Peyer's patch (tissue), 4 donors: Measurements from ENCODE around the gene CAMKK1. TPM values are rescaled to one million over a fixed set of nuclear protein-coding genes. Genes with fewer than 3 reads are reported as not detected.

ENCODE experiments used
- DNase-seq, 3 donors: peaks; one replicate each; pipeline ENCODE4 v3.0.0-alpha.2; 2017 to 2019
- H3K27ac ChIP-seq, 4 donors: fragments of 200-600 bp; sonication (generic); one replicate each; pipeline ENCODE4 v1.5.1; 2016 to 2019
- H3K27me3 ChIP-seq, 2 donors: fragments of 200-600 bp; sonication (generic); one replicate each; pipeline ENCODE4 v1.5.1; 2019
- H3K36me3 ChIP-seq, 3 donors: fragments of 200-600 bp; sonication (generic); one replicate each; pipeline ENCODE4 v1.5.1; 2016 to 2019
- H3K4me1 ChIP-seq, 4 donors: fragments of 200-600 bp; sonication (generic); one replicate each; pipeline ENCODE4 v1.5.1; 2016 to 2019
- H3K4me3 ChIP-seq, 4 donors: fragments of 200-600 bp; sonication (generic); 1 replicate in 3 of 4; 2 replicates in 1 of 4; pipeline ENCODE4 v1.5.1; 2016 to 2019; ENCODE audit warnings: mild to moderate bottlenecking in 1 of 4
- H3K9me3 ChIP-seq, 4 donors: fragments of 200-600 bp; sonication (generic); one replicate each; pipeline ENCODE4 v1.5.1; 2016 to 2019; ENCODE audit warnings: mild to moderate bottlenecking in 1 of 4
- POLR2A ChIP-seq, 2 donors: fragments of 450-650 bp; IDR thresholded peaks; one replicate each; pipeline ENCODE4 v1.5.1; 2017; ENCODE audit warnings: antibody characterized with exemption in 2 of 2, mild to moderate bottlenecking in 2 of 2, moderate library complexity in 2 of 2
- total RNA-seq, 4 donors: library from RNA; depleted of rRNA; stranded (reverse); fragments of >200 nt; gene quantifications; one replicate each; pipeline ENCODE4 v1.1.0, GENCODE V29; 2016
- TF ChIP-seq, protein P1 (sequence below), 6 experiments: fragments of 450-650 bp in 4 of 6; fragments of 200-600 bp in 2 of 6; sonication (generic) in 1 of 6; IDR thresholded peaks; one replicate each; pipeline ENCODE4 v1.5.1; 2017 to 2019; ENCODE audit warnings: antibody characterized with exemption in 6 of 6, mild to moderate bottlenecking in 3 of 6, moderate library complexity in 1 of 6

CAMKK1 gene
- total RNA-seq, 4 donors from 2014 or later: 2.5 to 13.2 (median 4.6) TPM

DNA sequence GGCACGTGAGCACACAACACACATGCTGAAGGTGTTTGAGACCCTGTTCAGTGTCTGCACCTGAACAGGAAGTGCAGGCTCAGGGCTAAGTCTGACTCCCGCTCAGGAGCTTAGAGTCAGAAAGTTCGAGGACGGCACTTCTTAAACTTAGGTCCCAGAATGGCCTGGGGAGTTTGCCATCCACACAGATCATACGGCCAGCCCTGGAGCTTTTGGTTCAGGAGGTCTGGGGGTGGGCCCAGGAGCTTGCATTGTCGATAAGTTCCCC, 4.0 kb upstream of the CAMKK1 start:
- no peak for DNase-seq
- Histone ChIP-seq H3K9me3 (no peaks in the 10 kb centered on the region), H3K4me1 (peaks cover 7 to 33% (median 10%) of the 10 kb centered on the region in 4 donors), H3K27me3 (no peaks in the 10 kb centered on the region), H3K27ac (no peak overlapping the region), H3K4me3 (no peak overlapping the region), H3K36me3 (no peaks in the 10 kb centered on the region)
- no peak for TF ChIP-seq POLR2A (IDR thresholded peaks at IDR 0.05)
- TF ChIP-seq, protein P1, sequence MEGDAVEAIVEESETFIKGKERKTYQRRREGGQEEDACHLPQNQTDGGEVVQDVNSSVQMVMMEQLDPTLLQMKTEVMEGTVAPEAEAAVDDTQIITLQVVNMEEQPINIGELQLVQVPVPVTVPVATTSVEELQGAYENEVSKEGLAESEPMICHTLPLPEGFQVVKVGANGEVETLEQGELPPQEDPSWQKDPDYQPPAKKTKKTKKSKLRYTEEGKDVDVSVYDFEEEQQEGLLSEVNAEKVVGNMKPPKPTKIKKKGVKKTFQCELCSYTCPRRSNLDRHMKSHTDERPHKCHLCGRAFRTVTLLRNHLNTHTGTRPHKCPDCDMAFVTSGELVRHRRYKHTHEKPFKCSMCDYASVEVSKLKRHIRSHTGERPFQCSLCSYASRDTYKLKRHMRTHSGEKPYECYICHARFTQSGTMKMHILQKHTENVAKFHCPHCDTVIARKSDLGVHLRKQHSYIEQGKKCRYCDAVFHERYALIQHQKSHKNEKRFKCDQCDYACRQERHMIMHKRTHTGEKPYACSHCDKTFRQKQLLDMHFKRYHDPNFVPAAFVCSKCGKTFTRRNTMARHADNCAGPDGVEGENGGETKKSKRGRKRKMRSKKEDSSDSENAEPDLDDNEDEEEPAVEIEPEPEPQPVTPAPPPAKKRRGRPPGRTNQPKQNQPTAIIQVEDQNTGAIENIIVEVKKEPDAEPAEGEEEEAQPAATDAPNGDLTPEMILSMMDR (IDR thresholded peaks at IDR 0.05): no peak

GRCh38 chr17:3896108-3896967, 3.5 kb upstream of the CAMKK1 start:
- TF ChIP-seq, protein P1 (IDR thresholded peaks at IDR 0.05): no peak
- no peak for TF ChIP-seq POLR2A (IDR thresholded peaks at IDR 0.05)
- H3K4me1 ChIP-seq: peaks cover 8 to 39% (median 14%) of the 10 kb centered on the region in 4 donors
- H3K4me3 ChIP-seq: no peak overlapping the region
- DNase-seq: no peak
- H3K27me3 ChIP-seq: no peaks in the 10 kb centered on the region
- peak overlapping the region in 1 of 4 donors; percentile 27 for H3K27ac ChIP-seq
- no peaks in the 10 kb centered on the region for H3K36me3 ChIP-seq
- H3K9me3 ChIP-seq: no peaks in the 10 kb centered on the region

GRCh38 chr17:3895354-3895753, 2.5 kb upstream of the CAMKK1 start:
- Histone ChIP-seq H3K9me3 (no peaks in the 10 kb centered on the region), H3K27ac (peak overlapping the region in 3 of 4 donors; percentile 79 to 87 (median 86)), H3K36me3 (no peaks in the 10 kb centered on the region), H3K4me1 (peaks cover 8 to 39% (median 16%) of the 10 kb centered on the region in 4 donors), H3K4me3 (no peak overlapping the region), H3K27me3 (no peaks in the 10 kb centered on the region)
- TF ChIP-seq POLR2A (IDR thresholded peaks at IDR 0.05): no peak
- TF ChIP-seq, protein P1 (IDR thresholded peaks at IDR 0.05): no peak
- DNase-seq: no peak

GRCh38 chr17:3894911-3895343, 2.1 kb upstream of the CAMKK1 start:
- H3K36me3 ChIP-seq: no peaks in the 10 kb centered on the region
- no peak for DNase-seq
- H3K27ac ChIP-seq: peak overlapping the region in 3 of 4 donors; percentile 79 to 87 (median 86)
- peaks cover 8 to 39% (median 18%) of the 10 kb centered on the region in 4 donors for H3K4me1 ChIP-seq
- no peak overlapping the region for H3K4me3 ChIP-seq
- H3K27me3 ChIP-seq: no peaks in the 10 kb centered on the region
- no peaks in the 10 kb centered on the region for H3K9me3 ChIP-seq
- peak in 1 of 2 donors; percentile 37 for TF ChIP-seq POLR2A (IDR thresholded peaks at IDR 0.05)
- TF ChIP-seq, protein P1 (IDR thresholded peaks at IDR 0.05): no peak

GRCh38 chr17:3894188-3894587, 1.3 kb upstream of the CAMKK1 start:
- DNase-seq: no peak
- Histone ChIP-seq H3K9me3 (no peaks in the 10 kb centered on the region), H3K4me1 (peaks cover 8 to 46% (median 19%) of the 10 kb centered on the region in 4 donors), H3K27me3 (no peaks in the 10 kb centered on the region), H3K36me3 (no peaks in the 10 kb centered on the region), H3K27ac (peak overlapping the region; percentile 79 to 89 (median 86)), H3K4me3 (no peak overlapping the region)
- no peak for TF ChIP-seq POLR2A (IDR thresholded peaks at IDR 0.05)
- TF ChIP-seq, protein P1 (IDR thresholded peaks at IDR 0.05): no peak
